ENCODE measurements around the gene ARSD.
A peak's percentile ranks its signal among the peaks of the same experiment; 100 is the strongest.
"Not testable (repeated sequence)": the region's sequence is repeated elsewhere in the genome, so short reads cannot be mapped to it uniquely, and the experiment has no call there.

The ARSD gene

DNA sequence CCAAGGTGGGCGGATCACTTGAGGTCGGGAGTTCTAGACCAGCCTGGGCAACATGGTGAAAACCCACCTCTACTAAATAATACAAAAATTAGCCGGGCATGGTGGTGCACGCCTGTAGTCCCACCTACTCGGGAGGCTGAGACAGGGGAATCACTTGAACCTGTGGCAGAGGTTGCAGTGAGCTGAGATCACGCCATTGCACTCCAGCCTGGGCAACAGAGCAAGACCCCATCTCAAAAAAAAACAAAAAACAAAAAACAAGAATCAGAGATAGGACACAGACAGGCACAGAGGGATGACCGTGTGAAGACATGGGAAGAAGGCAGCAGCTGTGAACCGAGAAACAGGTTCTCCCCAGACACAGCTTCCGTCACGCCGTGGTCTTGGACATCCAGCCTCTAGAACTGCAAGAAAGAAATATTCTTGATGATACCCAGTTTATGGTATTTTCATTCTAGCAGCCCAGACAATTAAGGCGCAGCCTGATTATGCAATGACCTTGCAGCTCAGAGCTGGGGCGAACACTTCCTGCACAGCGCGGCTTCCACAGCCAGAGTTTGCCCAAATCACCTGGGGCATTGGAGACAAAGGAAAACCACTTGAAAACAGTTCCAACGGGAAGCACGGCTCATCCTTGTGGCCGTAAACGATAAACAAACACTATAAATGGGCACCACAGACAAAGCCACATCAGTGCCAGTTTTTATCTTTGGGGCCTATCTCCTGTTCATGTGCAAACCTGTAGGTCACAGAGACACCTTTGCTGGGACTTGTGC, 4.2 kb upstream of the ARSD start:
- no peak for DNase-seq

DNA sequence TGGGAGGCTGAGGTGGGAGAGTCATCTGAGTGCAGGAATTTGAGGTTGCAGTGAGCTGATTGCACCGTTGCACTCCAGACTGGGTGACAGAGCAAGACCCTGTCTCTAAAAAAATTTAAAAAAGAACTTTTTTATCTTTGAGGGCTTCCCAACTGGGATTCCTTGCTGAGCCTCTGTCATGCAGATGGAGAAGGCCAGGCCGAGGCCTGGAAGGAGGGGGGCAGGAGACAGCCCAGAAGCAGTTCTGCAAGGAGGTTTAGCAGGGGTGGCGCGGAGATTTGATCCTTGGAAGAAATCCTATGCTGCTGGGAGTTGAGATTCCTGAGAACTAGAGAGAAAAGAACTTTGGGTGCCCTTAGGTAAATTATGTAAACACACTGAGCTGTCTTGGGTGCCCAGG, 2.5 kb upstream of the ARSD start:
- DNase-seq = no peak

DNA sequence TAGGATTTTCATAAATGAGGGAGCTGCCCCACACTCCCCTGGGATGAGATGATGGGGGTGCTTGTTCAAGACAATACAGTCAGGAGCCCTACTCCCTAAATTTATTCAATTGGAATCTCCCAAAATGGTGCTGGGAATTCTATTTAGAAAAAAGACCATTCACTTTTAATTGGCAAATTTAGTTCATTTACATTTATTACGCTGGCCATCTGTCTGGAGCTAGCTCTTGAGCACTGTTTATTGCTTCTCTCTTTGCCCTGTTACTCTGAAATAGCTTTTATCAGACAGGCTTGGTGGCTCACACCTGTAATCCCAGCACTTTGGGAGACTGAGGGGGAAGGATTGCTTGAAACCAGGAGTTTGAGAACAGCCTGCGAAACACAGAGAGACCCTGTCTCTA, 2.0 kb upstream of the ARSD start:
- no peak for DNase-seq

DNA sequence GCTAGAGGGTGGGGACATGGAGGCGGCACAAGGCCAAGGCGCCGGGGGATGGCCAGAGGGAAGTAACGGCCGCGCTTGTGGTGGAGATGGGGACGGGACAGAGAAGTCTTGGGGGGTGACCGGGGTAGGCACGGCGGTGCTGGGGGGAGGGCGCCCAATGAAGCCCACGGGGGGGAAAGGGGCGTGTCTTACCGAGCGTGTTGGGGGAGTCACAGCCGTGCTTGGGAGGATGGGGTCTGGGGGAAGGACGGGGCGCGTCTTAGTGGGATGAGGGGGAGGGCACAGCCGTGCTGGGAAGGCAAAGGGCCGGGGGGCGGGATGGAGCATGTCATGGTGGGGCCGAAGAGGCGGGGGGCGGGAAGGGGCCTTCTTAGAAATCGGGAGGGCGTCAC, 952 bp downstream of the ARSD start:
- peak; percentile 23 for DNase-seq

DNA sequence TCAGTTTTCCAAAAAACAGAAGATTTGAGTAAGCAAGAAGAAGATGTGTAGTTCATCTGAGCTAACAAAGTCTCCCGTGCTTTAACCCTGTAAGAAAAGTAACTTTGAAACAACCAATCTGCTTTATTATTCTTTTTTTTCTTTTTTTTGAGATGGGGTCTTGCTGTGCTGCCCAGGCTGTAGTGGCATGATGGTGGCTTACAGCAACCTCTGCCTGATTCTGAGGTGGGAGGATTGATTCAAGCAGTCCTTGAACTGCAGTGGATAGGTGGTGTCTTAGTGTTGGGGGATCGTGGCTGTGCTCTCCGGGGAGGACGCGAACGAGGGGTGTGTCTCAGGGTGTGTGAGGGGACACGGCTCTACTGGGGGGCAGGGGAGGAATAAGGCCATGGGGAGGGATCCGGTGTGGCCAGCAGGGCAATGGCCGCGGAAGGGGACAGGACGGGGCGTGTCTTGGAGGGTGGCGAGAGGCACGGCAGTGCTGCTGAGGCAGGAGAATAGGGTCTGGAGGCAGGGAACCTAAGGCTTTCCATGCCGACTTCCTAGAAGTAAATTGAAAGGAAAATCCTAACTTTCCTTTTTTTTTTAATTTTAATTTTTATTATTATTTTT, 2.4 kb downstream of the ARSD start:
- DNase-seq = no peak

DNA sequence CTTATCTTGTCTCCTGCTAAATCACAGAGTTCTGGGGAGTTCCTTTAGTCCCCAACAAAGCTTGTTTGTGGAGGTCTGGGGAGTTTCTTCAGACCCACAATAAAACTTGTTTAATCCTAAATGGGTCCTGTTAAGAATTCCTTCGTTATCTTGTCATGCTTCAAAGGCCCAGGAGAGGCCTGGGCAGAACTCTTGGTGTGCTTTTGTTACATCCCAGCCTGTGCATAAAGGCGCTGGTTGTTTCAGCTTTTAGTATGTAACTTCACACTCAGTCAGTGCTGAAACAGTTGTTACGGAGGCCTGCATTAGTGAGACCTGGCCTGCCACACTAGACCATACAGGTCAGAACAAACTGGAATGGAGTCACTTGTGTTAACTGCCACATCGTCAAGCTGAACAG, 2.9 kb downstream of the ARSD start:
- DNase-seq = not testable (repeated sequence)

DNA sequence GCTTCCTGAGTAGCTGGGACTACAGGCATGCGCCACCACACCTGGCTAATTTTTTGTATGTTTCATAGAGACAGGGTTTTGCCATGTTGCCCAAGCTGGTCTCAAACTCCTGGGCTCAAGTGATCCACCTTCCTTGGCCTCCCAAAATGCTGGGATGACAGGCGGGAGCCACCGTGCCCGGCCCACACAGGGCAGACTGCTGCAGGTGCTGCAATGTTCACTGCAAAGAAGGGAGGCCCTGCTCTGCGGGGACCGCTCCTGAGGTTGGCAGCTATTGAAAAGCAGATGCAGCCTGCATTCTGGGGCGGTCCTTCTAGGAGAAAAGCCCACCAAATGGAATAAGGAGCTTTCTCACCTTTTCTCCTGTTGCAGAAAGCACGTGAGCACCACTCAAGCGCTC, 5.0 kb downstream of the ARSD start:
- DNase-seq = no peak

DNA sequence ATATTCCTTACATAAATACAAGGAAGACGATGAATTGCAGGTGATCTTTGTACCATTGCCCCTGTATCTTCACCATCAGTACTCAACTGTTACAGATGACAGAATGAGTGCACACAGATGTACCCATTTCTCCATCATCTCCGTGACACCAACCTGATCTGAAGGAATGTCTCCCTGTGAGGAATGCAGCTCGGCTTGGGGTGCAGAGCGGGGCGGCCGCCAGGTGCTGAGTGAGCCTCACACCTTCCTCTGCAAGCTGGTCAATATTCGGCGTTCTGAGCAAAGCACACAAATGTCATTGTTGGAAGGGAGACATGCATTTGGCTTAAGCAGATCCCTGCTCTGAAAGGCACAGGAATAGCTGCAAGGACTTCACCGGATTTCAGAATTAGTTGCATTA, 7.4 kb downstream of the ARSD start:
- DNase-seq = no peak

DNA sequence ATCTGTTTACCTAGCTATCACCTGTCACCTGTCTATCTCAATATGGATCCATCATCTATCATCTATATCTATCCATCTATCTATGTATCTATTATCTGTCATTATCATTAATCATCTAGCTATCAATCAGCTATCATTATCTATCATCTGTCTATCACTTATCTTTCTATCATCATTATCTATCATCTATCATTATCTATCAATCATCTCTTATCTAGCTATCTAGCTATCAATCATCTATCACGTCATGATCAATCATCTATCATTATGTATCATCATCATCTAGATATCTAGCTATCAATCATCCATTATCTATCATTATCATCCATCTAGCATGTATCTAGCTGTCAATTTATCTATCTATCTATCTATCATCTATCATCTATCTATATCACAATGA, 7.9 kb downstream of the ARSD start:
- DNase-seq = no peak

DNA sequence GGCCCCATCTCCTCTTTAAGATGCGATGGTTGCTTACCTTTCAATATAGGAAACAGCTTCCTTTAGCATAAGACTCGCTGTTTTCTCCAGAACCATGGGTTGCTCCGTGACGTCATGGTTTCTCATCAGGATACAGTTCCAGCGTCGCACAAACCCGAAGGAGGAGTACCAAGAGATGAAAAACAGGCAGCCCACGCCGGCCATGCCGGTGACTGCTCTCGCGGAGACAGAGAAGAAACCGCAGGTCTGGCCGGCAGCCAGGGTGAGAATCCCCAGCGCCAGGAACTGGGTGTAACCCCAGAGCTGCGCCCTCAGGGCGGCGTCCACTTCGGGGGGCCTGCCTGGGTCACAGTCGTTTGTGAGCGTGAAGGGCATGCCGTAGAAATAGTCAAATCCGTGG, 11.4 kb downstream of the ARSD start:
- no peak for DNase-seq

DNA sequence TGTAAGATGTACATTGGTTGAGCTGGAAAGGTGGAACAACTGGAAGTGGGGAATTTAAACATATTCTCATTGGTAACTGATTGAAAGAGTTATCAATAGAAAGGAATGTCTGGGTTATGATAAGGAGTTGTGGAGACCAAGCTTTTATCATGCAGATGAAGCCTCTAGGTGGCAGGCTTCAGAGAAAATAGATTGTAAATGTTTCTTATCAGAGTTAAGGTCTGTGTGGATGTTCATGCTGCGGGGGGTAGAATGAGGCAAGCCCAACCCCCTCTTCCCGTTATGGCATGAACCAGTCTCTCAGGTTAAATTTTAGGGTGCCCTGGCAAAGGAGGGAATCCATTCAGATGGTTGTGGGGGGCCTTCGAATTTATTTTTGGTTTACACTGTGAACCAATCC, 16.0 kb downstream of the ARSD start:
- DNase-seq = no peak

DNA sequence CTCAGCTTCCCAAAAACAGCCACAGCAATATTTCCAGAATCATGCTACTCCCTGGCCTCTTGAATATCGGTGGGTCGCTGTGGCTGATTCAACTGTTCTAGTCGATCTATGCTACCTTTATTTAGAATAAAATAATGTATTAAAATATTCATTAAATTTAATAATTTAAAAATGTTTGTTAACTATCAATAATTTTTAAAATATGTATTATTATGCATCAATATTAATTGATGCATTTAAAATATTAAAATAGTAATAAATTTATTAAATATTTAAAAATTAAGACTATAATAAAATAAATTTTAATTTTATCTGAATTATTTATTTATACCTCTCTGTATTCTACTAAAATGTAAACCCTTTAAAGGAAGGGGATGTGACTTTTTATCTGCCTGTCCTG, 19.0 kb downstream of the ARSD start:
- no peak for DNase-seq

DNA sequence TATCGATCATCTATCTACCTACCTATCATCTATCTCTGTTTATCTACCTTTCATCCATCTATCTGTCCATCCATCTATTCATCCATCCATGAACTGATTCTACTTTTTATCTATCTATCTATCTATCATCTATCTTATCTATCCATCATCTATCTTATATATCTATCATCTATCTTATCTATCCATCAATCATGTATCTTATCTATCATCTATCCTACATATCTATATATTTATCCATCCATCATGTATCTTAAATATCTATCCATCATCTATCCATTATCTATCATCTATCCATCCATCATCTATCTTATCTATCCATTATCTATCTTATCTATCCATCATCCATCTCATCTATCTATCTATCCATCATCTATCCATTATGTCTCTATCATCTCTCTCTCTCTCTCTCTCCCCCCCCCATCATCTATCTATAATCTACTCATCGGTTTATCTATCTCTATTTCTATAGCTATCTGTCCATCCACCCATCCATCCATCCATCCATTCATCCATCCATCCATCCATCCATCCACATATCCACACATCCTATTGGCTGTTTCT, 20.9 kb downstream of the ARSD start:
- no peak for DNase-seq

DNA sequence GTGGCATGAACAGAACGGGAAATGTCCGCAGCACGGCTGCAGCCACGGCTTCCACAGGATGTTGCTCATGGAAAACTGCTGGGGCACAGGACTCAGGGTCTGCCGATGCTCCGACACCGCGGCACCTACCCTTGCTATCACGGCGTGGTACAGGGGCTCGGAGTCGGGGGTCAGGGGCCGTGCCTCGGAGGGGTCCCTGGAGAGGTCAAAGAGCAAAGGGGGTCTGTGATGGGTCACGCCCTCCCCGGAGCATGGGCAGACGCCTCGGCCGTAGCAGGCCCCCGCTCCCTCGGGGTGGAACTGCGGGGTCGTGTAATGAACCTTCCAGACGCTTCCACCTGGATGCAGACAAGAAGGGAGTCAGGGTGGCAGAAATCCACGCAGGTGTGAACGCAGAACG, 21.8 kb downstream of the ARSD start:
- DNase-seq = no peak

DNA sequence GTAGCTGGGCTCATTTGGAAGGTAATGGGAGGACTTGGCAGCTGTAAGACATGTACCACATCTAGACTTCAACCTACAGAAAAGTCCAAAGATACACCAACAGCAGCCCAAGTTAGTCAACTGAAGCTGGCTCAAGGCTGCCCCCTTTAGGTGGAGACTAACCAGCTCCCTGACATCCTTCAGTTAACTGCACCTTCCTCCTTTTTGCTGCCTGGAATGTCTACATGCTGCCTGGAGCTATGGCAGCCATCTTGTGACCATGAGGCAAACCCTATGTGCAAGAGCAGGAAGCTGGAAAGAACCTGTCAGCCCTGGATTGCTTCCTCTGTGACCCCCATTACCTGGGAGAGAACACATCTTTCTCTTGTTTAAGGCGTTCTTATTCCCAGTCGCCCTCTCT, 25.8 kb downstream of the ARSD start:
- no peak for DNase-seq

DNA sequence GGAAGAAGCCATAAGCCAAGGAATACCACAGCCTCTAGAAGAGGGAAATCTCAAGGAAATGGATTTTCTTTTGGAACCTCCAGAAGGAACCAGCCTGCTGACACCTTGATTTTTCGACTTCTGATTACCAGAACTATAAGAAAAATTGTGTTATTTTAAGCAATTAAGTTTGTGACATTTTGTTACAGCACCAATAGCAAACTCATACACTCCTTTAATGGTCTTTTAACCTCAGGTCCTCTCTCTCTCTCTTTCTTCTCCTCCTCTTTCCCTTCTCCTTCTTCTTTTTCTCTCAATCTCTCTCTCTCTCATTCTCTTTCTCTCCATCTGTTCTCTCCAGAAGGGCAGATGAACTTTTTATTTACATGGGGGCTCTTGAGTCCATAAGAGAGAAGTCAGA, 26.3 kb downstream of the ARSD start:
- DNase-seq = no peak

DNA sequence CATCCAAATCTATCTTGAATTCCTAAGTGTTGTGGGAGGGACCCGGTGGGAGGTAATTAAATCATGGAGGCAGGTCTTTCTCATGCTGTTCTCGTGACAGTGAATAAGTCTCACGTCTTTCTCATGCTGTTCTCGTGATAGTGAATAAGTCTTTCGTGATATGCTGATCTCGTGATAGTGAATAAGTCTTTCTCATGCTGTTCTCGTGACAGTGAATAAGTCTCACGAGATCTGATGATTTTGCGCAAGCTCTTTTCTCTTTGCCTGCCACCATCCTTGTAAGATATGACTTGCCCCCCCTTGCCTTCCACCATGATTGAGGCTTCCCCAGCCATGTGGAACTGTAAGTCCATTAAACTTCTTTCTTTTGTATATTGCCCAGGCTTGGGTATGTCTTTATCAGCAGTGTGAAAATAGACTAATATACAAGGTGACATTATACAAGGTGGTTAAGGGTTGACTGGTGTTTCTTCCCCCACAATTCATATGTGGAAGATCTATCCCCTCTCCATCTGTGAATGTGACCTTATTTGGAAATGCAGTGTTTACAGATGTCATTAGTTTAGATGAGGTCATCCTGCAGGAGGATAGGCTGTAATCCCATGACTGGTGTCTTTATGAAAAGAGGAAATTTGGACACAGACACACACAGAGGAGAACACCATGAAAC, 27.6 kb downstream of the ARSD start:
- DNase-seq = no peak

DNA sequence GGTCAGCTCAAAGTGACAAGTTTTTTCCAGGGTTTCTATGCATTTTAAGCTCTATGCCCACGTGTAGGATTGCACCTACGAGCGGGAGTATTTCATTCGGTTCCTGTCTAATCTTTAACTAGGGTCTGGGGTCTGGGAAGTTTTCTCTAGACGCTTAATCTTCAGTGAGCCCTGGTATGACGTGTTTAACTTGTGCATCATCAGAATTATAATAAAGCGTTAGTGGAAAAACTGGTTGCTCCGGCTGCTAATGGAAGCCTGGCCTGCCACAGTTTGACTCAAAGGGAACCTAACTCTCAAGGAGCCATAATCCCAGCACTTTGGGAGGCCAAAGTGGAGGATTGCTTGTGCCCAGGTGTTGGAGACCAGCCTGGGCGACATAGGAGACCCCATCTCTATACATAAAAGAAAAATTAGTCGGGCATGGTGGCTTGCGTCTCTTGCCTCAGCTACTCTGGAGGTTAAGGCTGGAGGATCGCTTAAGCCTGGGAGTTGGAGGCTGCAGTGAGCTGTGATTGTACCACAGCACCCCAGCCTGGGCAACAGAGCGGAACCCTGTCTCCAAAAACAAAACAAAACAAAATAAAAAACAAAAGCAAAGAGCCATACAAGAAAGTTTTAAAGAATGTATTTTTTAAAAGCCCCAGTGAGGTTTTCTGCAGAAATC, 30.2 kb downstream of the ARSD start:
- DNase-seq = no peak

DNA sequence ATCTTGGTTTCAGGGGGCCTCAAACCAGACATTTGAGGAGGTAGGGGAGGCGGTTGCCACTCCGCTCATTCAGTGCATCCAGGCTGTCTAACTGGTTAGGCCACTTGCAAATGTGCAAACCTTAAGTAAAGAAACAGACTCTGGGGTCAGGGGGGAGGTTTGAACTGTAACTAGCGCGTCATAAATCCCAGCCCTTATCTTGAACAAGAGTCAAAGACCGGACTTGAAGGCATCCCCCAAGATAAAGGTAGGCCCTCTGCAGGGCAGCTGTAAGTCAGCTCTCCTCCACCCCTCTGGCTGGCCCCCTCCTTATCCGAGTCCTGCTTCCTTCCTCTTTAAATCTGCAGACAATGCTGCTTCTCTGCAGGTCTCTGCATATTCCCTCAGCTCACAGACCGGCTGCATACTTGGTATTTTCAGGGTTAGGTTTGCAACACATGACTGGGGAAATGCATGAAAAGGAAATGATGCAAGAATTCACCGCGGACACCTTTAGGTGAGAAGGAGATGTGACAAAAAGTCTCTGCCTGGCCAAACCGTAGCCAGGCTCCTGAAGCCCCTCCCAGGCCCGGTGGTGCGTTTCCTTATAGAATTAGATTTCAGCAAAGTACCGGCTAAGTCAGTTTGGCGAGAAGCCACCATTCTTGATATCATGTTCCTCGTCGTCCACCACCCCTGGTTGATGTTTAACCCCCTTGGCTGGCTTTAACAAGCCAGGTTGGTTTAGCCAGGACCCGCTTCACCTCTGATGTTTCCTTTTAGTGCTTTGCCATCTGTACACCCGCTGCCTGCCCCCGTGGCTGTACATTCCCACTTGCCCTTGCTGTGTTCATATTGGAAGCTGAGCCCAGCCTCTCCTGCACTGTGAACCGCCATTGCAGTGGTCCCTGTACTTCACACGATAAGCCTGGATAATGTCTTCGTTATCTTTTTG, 31.2 kb downstream of the ARSD start:
- DNase-seq = peak; percentile 25

DNA sequence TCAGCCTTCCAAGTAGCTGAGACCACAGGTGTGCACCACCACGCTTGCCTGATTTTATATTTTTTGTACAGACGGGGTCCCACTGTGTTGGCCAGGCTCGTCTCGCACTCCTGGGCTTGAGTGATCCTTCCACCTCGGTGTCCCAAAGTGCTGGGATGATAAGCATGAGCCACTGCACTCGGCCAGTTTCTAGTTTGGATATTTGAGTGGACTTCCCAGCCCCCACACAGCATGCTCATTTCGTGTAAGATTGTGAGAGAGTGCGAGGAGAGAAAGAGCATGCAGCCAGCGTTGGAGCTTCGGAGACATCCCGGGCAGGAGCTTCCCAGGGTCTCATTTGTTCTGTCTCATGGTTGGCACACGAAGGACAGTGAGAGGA, 31.8 kb downstream of the ARSD start:
- no peak for DNase-seq

DNA sequence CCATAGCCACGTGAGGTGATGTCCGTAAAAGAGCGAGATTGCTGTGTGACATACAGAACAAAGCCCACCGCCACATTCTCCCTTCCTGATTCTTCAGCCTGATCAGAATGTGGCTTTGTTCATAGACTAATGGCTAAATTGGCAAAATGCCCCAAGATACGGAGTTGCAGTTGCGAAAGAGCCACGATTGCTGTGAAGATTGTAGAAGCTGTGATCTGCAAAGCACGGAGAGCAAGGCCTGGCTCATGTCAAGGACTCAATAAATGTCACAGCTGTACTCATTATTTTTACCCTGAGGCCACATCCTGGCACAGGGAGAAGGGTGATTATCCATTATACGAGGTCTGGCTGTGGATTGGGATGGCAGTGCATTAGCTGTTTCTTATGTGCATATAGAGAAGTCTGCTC, 34.2 kb downstream of the ARSD start:
- no peak for DNase-seq

DNA sequence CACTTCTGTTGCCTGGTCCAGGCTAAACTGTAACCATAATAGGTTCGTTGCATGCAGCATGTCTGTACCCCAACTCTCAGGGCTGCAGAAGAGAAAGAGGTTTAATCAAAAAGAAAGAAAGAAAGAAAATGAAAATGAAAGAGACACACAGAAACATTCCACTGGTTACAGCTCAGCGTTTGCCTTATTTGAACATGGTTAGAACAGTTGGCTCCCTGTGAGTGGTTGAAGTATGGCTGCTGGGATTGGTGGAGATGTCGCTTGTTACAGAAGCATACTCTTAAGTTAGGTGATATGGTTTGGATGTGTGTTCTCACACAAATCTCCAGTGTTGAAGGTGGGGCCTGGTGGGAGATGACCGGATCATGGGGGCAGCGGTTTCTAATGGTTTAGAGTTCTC, 36.3 kb downstream of the ARSD start:
- DNase-seq = no peak
